Osteocyte (in vitro differentiated cells): ENCODE data around the gene CABP5. TPM values are rescaled to one million over a fixed set of nuclear protein-coding genes. Genes with fewer than 3 reads are reported as not detected.

ENCODE experiments used
- DNase-seq: peaks from one replicate; pipeline ENCODE4 v3.0.0; 2021; ENCODE audit warnings: mixed read lengths; ENCODE audit not compliant: unreplicated experiment; ENCODE audit errors: extremely low spot score
- H3K27ac Mint-ChIP-seq: one replicate; pipeline ENCODE4 v1.8.0; 2021; ENCODE audit warnings: mild to moderate bottlenecking, mixed read lengths; ENCODE audit not compliant: unreplicated experiment
- H3K27me3 Mint-ChIP-seq: one replicate; pipeline ENCODE4 v1.8.0; 2021; ENCODE audit warnings: mixed read lengths; ENCODE audit not compliant: unreplicated experiment
- H3K36me3 Mint-ChIP-seq: one replicate; pipeline ENCODE4 v1.8.0; 2021; ENCODE audit warnings: mixed read lengths; ENCODE audit not compliant: unreplicated experiment
- H3K4me1 Mint-ChIP-seq: one replicate; pipeline ENCODE4 v1.8.0; 2021; ENCODE audit warnings: mixed read lengths; ENCODE audit not compliant: unreplicated experiment
- H3K4me3 Mint-ChIP-seq: one replicate; pipeline ENCODE4 v1.8.0; 2021; ENCODE audit warnings: mild to moderate bottlenecking, moderate library complexity, mixed read lengths; ENCODE audit not compliant: unreplicated experiment
- H3K9me3 Mint-ChIP-seq: one replicate; pipeline ENCODE4 v1.8.0; 2021; ENCODE audit warnings: mixed read lengths; ENCODE audit not compliant: unreplicated experiment
- CTCF ChIP-seq: fragments of 200-600 bp; sonication (generic); IDR thresholded peaks from 2 replicates; pipeline ENCODE4 v1.5.0; 2021; ENCODE audit warnings: antibody characterized with exemption, mild to moderate bottlenecking, moderate library complexity
- total RNA-seq: library from RNA; stranded (reverse); gene quantifications from 2 replicates; pipeline ENCODE4 v1.2.1, GENCODE V29; 2021

Gene CABP5
- total RNA-seq, 1 donor from 2014 or later: not detected

GRCh38 chr19:48020686-48021085 lies 23.2 kb downstream of the CABP5 start:
- no peaks in the 10 kb centered on the region for H3K9me3 Mint-ChIP-seq
- no peaks in the 10 kb centered on the region for H3K4me1 Mint-ChIP-seq
- no peak for DNase-seq
- no peaks in the 10 kb centered on the region for H3K36me3 Mint-ChIP-seq
- no peak overlapping the region for H3K4me3 Mint-ChIP-seq
- TF ChIP-seq CTCF: no peak
- peaks cover 15% of the 10 kb centered on the region for H3K27me3 Mint-ChIP-seq
- no peak overlapping the region for H3K27ac Mint-ChIP-seq

GRCh38 chr19:48010932-48011758 lies 32.7 kb downstream of the CABP5 start:
- Mint-ChIP-seq H3K4me1 (no peaks in the 10 kb centered on the region), H3K4me3 (no peak overlapping the region), H3K27ac (no peak overlapping the region), H3K9me3 (peaks cover 9% of the 10 kb centered on the region), H3K36me3 (no peaks in the 10 kb centered on the region), H3K27me3 (peaks cover 2% of the 10 kb centered on the region)
- no peak for DNase-seq
- no peak for TF ChIP-seq CTCF

- Mint-ChIP-seq H3K27me3 (no peaks in the 10 kb centered on the region), H3K4me3 (no peak overlapping the region)
- no peak for TF ChIP-seq CTCF
Measured at GRCh38 chr19:48006762-48007161, 37.1 kb downstream of the CABP5 start.

GRCh38 chr19:48004236-48004635 lies 39.6 kb downstream of the CABP5 start:
- no peak overlapping the region for H3K27ac Mint-ChIP-seq
- DNase-seq: peak; percentile 68
- no peak for TF ChIP-seq CTCF

More at GRCh38 chr19:48006762-48007161, 37.1 kb downstream of the CABP5 start:
- no peaks in the 10 kb centered on the region for H3K36me3 Mint-ChIP-seq
- H3K4me1 Mint-ChIP-seq: no peaks in the 10 kb centered on the region
- DNase-seq: no peak
- peaks cover 9% of the 10 kb centered on the region for H3K9me3 Mint-ChIP-seq
- H3K27ac Mint-ChIP-seq: no peak overlapping the region

GRCh38 chr19:48000846-48001245 lies 43.0 kb downstream of the CABP5 start:
- Mint-ChIP-seq H3K27ac (no peak overlapping the region), H3K36me3 (no peaks in the 10 kb centered on the region), H3K4me3 (no peak overlapping the region), H3K27me3 (peaks cover 3% of the 10 kb centered on the region), H3K4me1 (no peaks in the 10 kb centered on the region), H3K9me3 (no peaks in the 10 kb centered on the region)
- DNase-seq: peak; percentile 36
- TF ChIP-seq CTCF: no peak

More at GRCh38 chr19:48004236-48004635, 39.6 kb downstream of the CABP5 start:
- Mint-ChIP-seq H3K27me3 (no peaks in the 10 kb centered on the region), H3K9me3 (peaks cover 6% of the 10 kb centered on the region), H3K36me3 (no peaks in the 10 kb centered on the region), H3K4me1 (no peaks in the 10 kb centered on the region), H3K4me3 (no peak overlapping the region)
